T-helper 1 cell (primary cell): ENCODE measurements around the gene FAM124B.
"Not testable (repeated sequence)": the region's sequence is repeated elsewhere in the genome, so short reads cannot be mapped to it uniquely, and the experiment has no call there.

Experiments
- DNase-seq, 5 donors: peaks; one replicate each; pipeline ENCODE4 v3.0.0-alpha.2; 2012 to 2020

The FAM124B gene

GRCh38 chr2:224412141-224413015 lies 10.5 kb upstream of the FAM124B start:
- no peak for DNase-seq

GRCh38 chr2:224410946-224411561 lies 9.1 kb upstream of the FAM124B start:
- no peak for DNase-seq

- no peak for DNase-seq
Observed at GRCh38 chr2:224408676-224409075, 6.8 kb upstream of the FAM124B start.

GRCh38 chr2:224407241-224407701 lies 5.4 kb upstream of the FAM124B start:
- DNase-seq: no peak

GRCh38 chr2:224405841-224406370 lies 4.0 kb upstream of the FAM124B start:
- no peak for DNase-seq

- DNase-seq: no peak
Observed at GRCh38 chr2:224405412-224405811, 3.5 kb upstream of the FAM124B start.

- DNase-seq: no peak
Observed at GRCh38 chr2:224404796-224405195, 2.9 kb upstream of the FAM124B start.

- DNase-seq: no peak
Observed at GRCh38 chr2:224403657-224404056, 1.8 kb upstream of the FAM124B start.

GRCh38 chr2:224400886-224401632 lies 848 bp downstream of the FAM124B start:
- peak in 1 of 5 donors; percentile 4 for DNase-seq

GRCh38 chr2:224400174-224400810 lies 1.6 kb downstream of the FAM124B start:
- DNase-seq: no peak

GRCh38 chr2:224398289-224398688 lies 3.6 kb downstream of the FAM124B start:
- no peak for DNase-seq

GRCh38 chr2:224397100-224397499 lies 4.8 kb downstream of the FAM124B start:
- not testable (repeated sequence) for DNase-seq

- no peak for DNase-seq
Observed at GRCh38 chr2:224395620-224396390, 6.1 kb downstream of the FAM124B start.

- no peak for DNase-seq
Observed at GRCh38 chr2:224393157-224393872, 8.6 kb downstream of the FAM124B start.

- DNase-seq: no peak
Observed at GRCh38 chr2:224392545-224392944, 9.4 kb downstream of the FAM124B start.

GRCh38 chr2:224389317-224389716 lies 12.6 kb downstream of the FAM124B start:
- DNase-seq: no peak

GRCh38 chr2:224386876-224387275 lies 15.0 kb downstream of the FAM124B start:
- DNase-seq: no peak

- DNase-seq: no peak
Observed at GRCh38 chr2:224382973-224383555, 18.8 kb downstream of the FAM124B start.

- not testable (repeated sequence) for DNase-seq
Observed at GRCh38 chr2:224382280-224382647, 19.6 kb downstream of the FAM124B start.

GRCh38 chr2:224381521-224382279 lies 20.2 kb downstream of the FAM124B start:
- DNase-seq: no peak
